Measurements from ENCODE around the gene SERPINB7. TPM values are rescaled to one million over a fixed set of nuclear protein-coding genes. Genes with fewer than 3 reads are reported as not detected.

SERPINB7 gene
- polyA plus RNA-seq, 1 donor from 2014 or later = not detected

- Mint-ChIP-seq H3K36me3 (no peaks in the 10 kb centered on the region), H3K9me3 (peaks cover 3 to 11% (median 6%) of the 10 kb centered on the region in 3 donors), H3K4me1 (no peaks in the 10 kb centered on the region), H3K4me3 (no peak overlapping the region), H3K27me3 (no peaks in the 10 kb centered on the region), H3K27ac (no peak overlapping the region)
Observed at GRCh38 chr18:63763831-63764600, 11.2 kb upstream of the SERPINB7 start.

- H3K4me3 Mint-ChIP-seq = no peak overlapping the region
- no peaks in the 10 kb centered on the region for H3K27me3 Mint-ChIP-seq
- no peak overlapping the region for H3K27ac Mint-ChIP-seq
Observed at GRCh38 chr18:63765837-63766236, 9.4 kb upstream of the SERPINB7 start.

GRCh38 chr18:63773551-63773950, 1.7 kb upstream of the SERPINB7 start:
- H3K9me3 Mint-ChIP-seq = peaks cover 0 to 4% (median 0%) of the 10 kb centered on the region in 3 donors
- no peak overlapping the region for H3K4me3 Mint-ChIP-seq
- peaks cover 1% of the 10 kb centered on the region for H3K36me3 Mint-ChIP-seq
- H3K27ac Mint-ChIP-seq = no peak overlapping the region
- H3K27me3 Mint-ChIP-seq = peaks cover 5% of the 10 kb centered on the region
- H3K4me1 Mint-ChIP-seq = no peaks in the 10 kb centered on the region

More at GRCh38 chr18:63765837-63766236, 9.4 kb upstream of the SERPINB7 start:
- Mint-ChIP-seq H3K4me1 (no peaks in the 10 kb centered on the region), H3K9me3 (peaks cover 0 to 2% (median 2%) of the 10 kb centered on the region in 3 donors), H3K36me3 (peaks cover 1% of the 10 kb centered on the region)

- H3K27ac Mint-ChIP-seq = no peak overlapping the region
- no peaks in the 10 kb centered on the region for H3K4me1 Mint-ChIP-seq
- H3K4me3 Mint-ChIP-seq = no peak overlapping the region
- peaks cover 5% of the 10 kb centered on the region for H3K27me3 Mint-ChIP-seq
- peaks cover 1% of the 10 kb centered on the region for H3K36me3 Mint-ChIP-seq
- peaks cover 0 to 2% (median 0%) of the 10 kb centered on the region in 3 donors for H3K9me3 Mint-ChIP-seq
Observed at GRCh38 chr18:63774511-63774910, 707 bp upstream of the SERPINB7 start.

GRCh38 chr18:63779386-63779785, 4.2 kb downstream of the SERPINB7 start:
- Mint-ChIP-seq H3K4me1 (no peaks in the 10 kb centered on the region), H3K9me3 (no peaks in the 10 kb centered on the region), H3K4me3 (no peak overlapping the region), H3K27me3 (peaks cover 8% of the 10 kb centered on the region), H3K27ac (no peak overlapping the region), H3K36me3 (no peaks in the 10 kb centered on the region)

GRCh38 chr18:63783394-63783793, 8.2 kb downstream of the SERPINB7 start:
- no peaks in the 10 kb centered on the region for H3K36me3 Mint-ChIP-seq
- no peak overlapping the region for H3K4me3 Mint-ChIP-seq
- no peaks in the 10 kb centered on the region for H3K9me3 Mint-ChIP-seq
- no peaks in the 10 kb centered on the region for H3K4me1 Mint-ChIP-seq
- H3K27me3 Mint-ChIP-seq = peaks cover 6% of the 10 kb centered on the region
- peak overlapping the region in 1 of 3 donors; percentile 20 for H3K27ac Mint-ChIP-seq

GRCh38 chr18:63784787-63785452, 9.7 kb downstream of the SERPINB7 start:
- peak overlapping the region in 1 of 3 donors; percentile 44 for H3K27ac Mint-ChIP-seq
- no peaks in the 10 kb centered on the region for H3K36me3 Mint-ChIP-seq
- no peaks in the 10 kb centered on the region for H3K4me1 Mint-ChIP-seq
- H3K27me3 Mint-ChIP-seq = peaks cover 6% of the 10 kb centered on the region
- H3K4me3 Mint-ChIP-seq = no peak overlapping the region
- no peaks in the 10 kb centered on the region for H3K9me3 Mint-ChIP-seq

- H3K9me3 Mint-ChIP-seq = no peaks in the 10 kb centered on the region
Observed at GRCh38 chr18:63787673-63788072, 12.5 kb downstream of the SERPINB7 start.

GRCh38 chr18:63788447-63789096, 13.4 kb downstream of the SERPINB7 start:
- Mint-ChIP-seq H3K27ac (no peak overlapping the region), H3K27me3 (no peaks in the 10 kb centered on the region), H3K4me1 (no peaks in the 10 kb centered on the region), H3K9me3 (no peaks in the 10 kb centered on the region), H3K36me3 (no peaks in the 10 kb centered on the region), H3K4me3 (no peak overlapping the region)

More at GRCh38 chr18:63787673-63788072, 12.5 kb downstream of the SERPINB7 start:
- H3K27me3 Mint-ChIP-seq = peaks cover 2% of the 10 kb centered on the region
- H3K36me3 Mint-ChIP-seq = no peaks in the 10 kb centered on the region
- no peak overlapping the region for H3K27ac Mint-ChIP-seq
- no peaks in the 10 kb centered on the region for H3K4me1 Mint-ChIP-seq
- H3K4me3 Mint-ChIP-seq = no peak overlapping the region

GRCh38 chr18:63789327-63789726, 14.1 kb downstream of the SERPINB7 start:
- Mint-ChIP-seq H3K36me3 (no peaks in the 10 kb centered on the region), H3K27ac (no peak overlapping the region), H3K9me3 (no peaks in the 10 kb centered on the region), H3K4me1 (no peaks in the 10 kb centered on the region), H3K4me3 (no peak overlapping the region), H3K27me3 (no peaks in the 10 kb centered on the region)

- Mint-ChIP-seq H3K9me3 (no peaks in the 10 kb centered on the region), H3K4me3 (no peak overlapping the region), H3K4me1 (no peaks in the 10 kb centered on the region), H3K27ac (no peak overlapping the region), H3K36me3 (no peaks in the 10 kb centered on the region), H3K27me3 (peaks cover 3% of the 10 kb centered on the region)
Observed at GRCh38 chr18:63795606-63796005, 20.4 kb downstream of the SERPINB7 start.

GRCh38 chr18:63799189-63799588, 24.0 kb downstream of the SERPINB7 start:
- H3K36me3 Mint-ChIP-seq = no peaks in the 10 kb centered on the region
- no peaks in the 10 kb centered on the region for H3K4me1 Mint-ChIP-seq
- peaks cover 0 to 2% (median 0%) of the 10 kb centered on the region in 3 donors for H3K9me3 Mint-ChIP-seq
- H3K4me3 Mint-ChIP-seq = no peak overlapping the region
- no peak overlapping the region for H3K27ac Mint-ChIP-seq
- H3K27me3 Mint-ChIP-seq = peaks cover 7% of the 10 kb centered on the region

GRCh38 chr18:63801343-63801742, 26.1 kb downstream of the SERPINB7 start:
- Mint-ChIP-seq H3K27ac (no peak overlapping the region), H3K27me3 (peaks cover 4% of the 10 kb centered on the region), H3K36me3 (no peaks in the 10 kb centered on the region), H3K4me1 (no peaks in the 10 kb centered on the region), H3K9me3 (peaks cover 0 to 2% (median 0%) of the 10 kb centered on the region in 3 donors), H3K4me3 (no peak overlapping the region)

GRCh38 chr18:63808125-63808524, 32.9 kb downstream of the SERPINB7 start:
- Mint-ChIP-seq H3K4me1 (no peaks in the 10 kb centered on the region), H3K4me3 (no peak overlapping the region), H3K27me3 (no peaks in the 10 kb centered on the region), H3K36me3 (no peaks in the 10 kb centered on the region), H3K9me3 (no peaks in the 10 kb centered on the region), H3K27ac (no peak overlapping the region)

- Mint-ChIP-seq H3K4me1 (no peaks in the 10 kb centered on the region), H3K27me3 (peaks cover 12% of the 10 kb centered on the region), H3K9me3 (peaks cover 10 to 16% (median 12%) of the 10 kb centered on the region in 3 donors), H3K36me3 (no peaks in the 10 kb centered on the region), H3K27ac (no peak overlapping the region), H3K4me3 (no peak overlapping the region)
Observed at GRCh38 chr18:63817441-63818051, 42.3 kb downstream of the SERPINB7 start.
